ENCODE measurements around the gene TMEM170B. TPM values are rescaled to one million over a fixed set of nuclear protein-coding genes. Genes with fewer than 3 reads are reported as not detected.
A peak's percentile ranks its signal among the peaks of the same experiment; 100 is the strongest.

The TMEM170B gene
- polyA plus RNA-seq, 3 donors = 11.7 to 33.4 (median 19.7) TPM

DNA sequence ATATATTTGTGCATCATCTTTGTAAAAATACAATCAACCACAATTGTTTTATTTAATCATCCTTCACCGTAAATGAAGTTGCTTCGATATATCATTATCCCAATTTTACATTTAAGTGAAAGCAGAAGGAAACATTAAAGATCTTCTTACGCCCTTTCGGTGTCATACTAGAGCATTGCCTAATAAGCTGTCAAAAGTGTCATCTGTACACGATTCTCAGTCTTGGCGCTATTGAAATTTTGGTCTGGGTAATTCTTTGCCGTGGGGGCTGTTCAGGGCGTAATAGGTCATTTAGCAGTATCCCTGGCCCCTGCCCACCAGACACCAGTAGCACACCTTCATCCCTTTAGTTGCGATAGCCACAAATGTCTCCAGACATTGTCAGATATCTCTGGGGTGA is 40.4 kb upstream of the TMEM170B start:
- intact Hi-C loops (cut with micrococcal nuclease) = loop anchor here (2.0 to 10.0 kb wide), 8 partner anchors 40 to 542 kb away; partner anchors contain the start of genes TMEM170B (in 2 of the 2) and NEDD9 (in 1 of the 2)
- Histone ChIP-seq H3K27ac (ENCODE audit: low read depth in 1 of 2, low read length in 2 of 2) (peak overlapping the region; percentile 89 to 95), H3K9me3 (replicated peaks in 1 of 2; ENCODE audit: control insufficient read depth in 1 of 2, insufficient read depth in 1 of 2, low read length in 2 of 2) (no peaks in the 10 kb centered on the region), H4K20me1 (ENCODE audit: insufficient read depth, low read length) (no peaks in the 10 kb centered on the region), H3K4me3 (replicated peaks in 1 of 3; ENCODE audit: low read depth in 2 of 3, low read length in 3 of 3) (peak overlapping the region; percentile 19 to 65 (median 47)), H3K4me2 (replicated peaks; ENCODE audit: extremely low read depth, low read length, poor library complexity, severe bottlenecking) (peak overlapping the region; percentile 71), H3K27me3 (ENCODE audit: control insufficient read depth in 2 of 2, insufficient read depth in 2 of 2, low read length in 2 of 2) (no peaks in the 10 kb centered on the region), H3K9ac (ENCODE audit: insufficient read depth, low read length, poor library complexity, severe bottlenecking) (peak overlapping the region; percentile 55), H3K4me1 (ENCODE audit: control insufficient read depth in 1 of 2, insufficient read depth in 2 of 2, low read length in 2 of 2) (peaks cover 32 to 38% of the 10 kb centered on the region in 2 donors), H3K36me3 (replicated peaks in 1 of 2; ENCODE audit: control insufficient read depth in 1 of 2, insufficient read depth in 2 of 2, low read length in 2 of 2) (no peaks in the 10 kb centered on the region), H3K79me2 (ENCODE audit: insufficient read depth, low read length) (no peaks in the 10 kb centered on the region), H2AFZ (ENCODE audit: insufficient read depth, low read depth, low read length, poor library complexity, severe bottlenecking) (peak overlapping the region; percentile 67)
- Mint-ChIP-seq H3K4me3 (peak overlapping the region; percentile 68 to 83), H3K9me3 (peaks cover 0 to 8% (median 0%) of the 10 kb centered on the region in 7 donors), H3K36me3 (peaks cover 0 to 2% of the 10 kb centered on the region in 2 donors), H3K27ac (peak overlapping the region; percentile 95 to 100 (median 99)), H3K27me3 (ENCODE audit: low read depth in 3 of 3) (peaks cover 0 to 3% (median 0%) of the 10 kb centered on the region in 3 donors), H3K4me1 (peaks cover 29% of the 10 kb centered on the region)
- DNase-seq = peak; percentile 66 to 76 (median 71)
- WGBS (ENCODE audit: insufficient coverage) = no CpG with 5 or more reads among the region's 9 CpGs
- no peak for TF ChIP-seq CTCF (IDR thresholded peaks at IDR 0.05)

DNA sequence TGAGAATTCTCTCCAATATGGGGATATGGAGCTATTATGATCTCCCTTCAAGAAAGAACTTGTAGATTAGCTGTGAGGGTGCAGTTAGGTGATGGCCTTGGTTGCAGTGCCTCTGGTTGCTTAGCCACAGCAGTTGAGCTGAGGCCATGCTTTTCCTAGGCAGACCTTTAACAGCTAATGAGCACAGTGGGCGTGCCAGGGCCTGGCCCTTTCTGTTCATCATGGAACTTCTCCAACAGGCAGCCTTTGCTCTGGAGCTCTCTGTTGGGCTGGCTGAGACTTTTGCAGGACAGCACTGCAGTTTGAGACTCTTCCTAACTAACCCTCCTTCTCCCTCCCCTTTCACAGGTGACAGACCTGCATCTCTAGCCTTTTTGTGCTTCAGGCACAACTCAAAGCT is 39.7 kb upstream of the TMEM170B start:
- Histone ChIP-seq H3K27me3 (ENCODE audit: control insufficient read depth in 2 of 2, insufficient read depth in 2 of 2, low read length in 2 of 2) (no peaks in the 10 kb centered on the region), H3K4me3 (replicated peaks in 1 of 3; ENCODE audit: low read depth in 2 of 3, low read length in 3 of 3) (peak overlapping the region in 1 of 3 experiments; percentile 65), H4K20me1 (ENCODE audit: insufficient read depth, low read length) (no peaks in the 10 kb centered on the region), H2AFZ (ENCODE audit: insufficient read depth, low read depth, low read length, poor library complexity, severe bottlenecking) (peak overlapping the region; percentile 63), H3K4me1 (ENCODE audit: control insufficient read depth in 1 of 2, insufficient read depth in 2 of 2, low read length in 2 of 2) (peaks cover 26 to 31% of the 10 kb centered on the region in 2 donors), H3K9ac (ENCODE audit: insufficient read depth, low read length, poor library complexity, severe bottlenecking) (no peak overlapping the region), H3K9me3 (replicated peaks in 1 of 2; ENCODE audit: control insufficient read depth in 1 of 2, insufficient read depth in 1 of 2, low read length in 2 of 2) (no peaks in the 10 kb centered on the region), H3K79me2 (ENCODE audit: insufficient read depth, low read length) (no peaks in the 10 kb centered on the region), H3K27ac (ENCODE audit: low read depth in 1 of 2, low read length in 2 of 2) (peak overlapping the region; percentile 89 to 95), H3K36me3 (replicated peaks in 1 of 2; ENCODE audit: control insufficient read depth in 1 of 2, insufficient read depth in 2 of 2, low read length in 2 of 2) (no peaks in the 10 kb centered on the region), H3K4me2 (replicated peaks; ENCODE audit: extremely low read depth, low read length, poor library complexity, severe bottlenecking) (peak overlapping the region; percentile 71)
- peak in 1 of 3 donors; percentile 12 for DNase-seq
- Mint-ChIP-seq H3K9me3 (peaks cover 0 to 8% (median 0%) of the 10 kb centered on the region in 7 donors), H3K27ac (peak overlapping the region; percentile 95 to 100 (median 99)), H3K4me3 (peak overlapping the region in 1 of 2 donors; percentile 68), H3K27me3 (ENCODE audit: low read depth in 3 of 3) (peaks cover 0 to 3% (median 0%) of the 10 kb centered on the region in 3 donors), H3K4me1 (peaks cover 29% of the 10 kb centered on the region), H3K36me3 (peaks cover 0 to 2% of the 10 kb centered on the region in 2 donors)
- WGBS (ENCODE audit: insufficient coverage) = 83% methylated on average over 1 of the region's 1 CpG
- TF ChIP-seq CTCF (IDR thresholded peaks at IDR 0.05) = no peak
- intact Hi-C loops (cut with micrococcal nuclease) = loop anchor here (2.0 to 10.0 kb wide), 8 partner anchors 39 to 543 kb away; partner anchors contain the start of genes TMEM170B (in 2 of the 2) and NEDD9 (in 1 of the 2)
